Body of pancreas (tissue), 4 donors: ENCODE data around the gene UBXN6. TPM values are rescaled to one million over a fixed set of nuclear protein-coding genes. Genes with fewer than 3 reads are reported as not detected.

Experiments
- ATAC-seq: fragments of 150-250 bp; one replicate; pipeline ENCODE4 v1.9.1; 2016
- DNase-seq, 4 donors: peaks; one replicate each; pipeline ENCODE4 v3.0.0-alpha.2; 2019
- H3K27ac ChIP-seq, 4 donors: fragments of 200-600 bp; sonication (generic); 1 replicate in 3 of 4; 2 replicates in 1 of 4; pipeline versions ENCODE4 v1.5.1 to v1.6.1; 2016 to 2019; ENCODE audit warnings: mild to moderate bottlenecking in 1 of 4, mixed read lengths in 1 of 4, moderate library complexity in 1 of 4
- H3K27me3 ChIP-seq, 2 donors: fragments of 200-600 bp; sonication (generic); one replicate each; pipeline ENCODE4 v1.6.0; 2016; ENCODE audit warnings: mild to moderate bottlenecking in 1 of 2
- H3K36me3 ChIP-seq, 2 donors: fragments of 200-600 bp; sonication (generic); replicated peaks in 1 of 2; 2 replicates each; pipeline ENCODE4 v1.5.1; 2016; ENCODE audit warnings: low read depth in 2 of 2; ENCODE audit not compliant: insufficient read depth in 1 of 2
- H3K4me1 ChIP-seq: fragments of 200-600 bp; sonication (generic); one replicate; pipeline ENCODE4 v1.6.0; 2016
- H3K4me3 ChIP-seq, 2 donors: fragments of 200-600 bp; sonication (generic); 1 replicate in 1 of 2; 2 replicates in 1 of 2; pipeline ENCODE4 v1.5.1; 2016 to 2019
- H3K9me3 ChIP-seq, 3 donors: fragments of 200-600 bp; sonication (generic); 1 replicate in 2 of 3; 2 replicates in 1 of 3; pipeline ENCODE4 v1.5.1; 2016
- CTCF ChIP-seq, 7 experiments: fragments of 450-650 bp in 4 of 7; fragments of 200-600 bp in 3 of 7; sonication (generic) in 3 of 7; IDR thresholded peaks; one replicate each; pipeline ENCODE4 v1.5.1; 2016 to 2019; ENCODE audit warnings: antibody characterized with exemption in 7 of 7
- POLR2A ChIP-seq, 3 donors: fragments of 450-650 bp; IDR thresholded peaks; one replicate each; pipeline ENCODE4 v1.6.1; 2016; ENCODE audit warnings: antibody characterized with exemption in 3 of 3, mild to moderate bottlenecking in 2 of 3
- WGBS, 2 donors: methylation state at CpG; one replicate each; pipeline ENCODE4 v1.1.5; 2017; 5-methylcytosine and 5-hydroxymethylcytosine counted together
- intact Hi-C: fragments of 100-400 bp; cut with DNase I; formaldehyde crosslinking; loops from one replicate; pipeline ENCODE4 v1.15.1; 2023
- total RNA-seq, 2 donors: library from RNA; depleted of rRNA; stranded (reverse); fragments of >200 nt; gene quantifications; one replicate each; pipeline ENCODE4 v1.1.0, GENCODE V29; 2016

UBXN6 gene
- total RNA-seq, 2 donors from 2014 or later = 64.6 to 107 TPM

GRCh38 chr19:4441994-4442818, 15.4 kb downstream of the UBXN6 start:
- 76 to 78% methylated on average over 16 to 22 of the region's 22 CpGs for WGBS, 2 donors
- DNase-seq = no peak
- Histone ChIP-seq H3K4me3 (no peak overlapping the region), H3K27ac (no peak overlapping the region), H3K36me3 (peaks cover 12 to 21% of the 10 kb centered on the region in 2 donors), H3K4me1 (no peaks in the 10 kb centered on the region), H3K9me3 (no peaks in the 10 kb centered on the region), H3K27me3 (no peaks in the 10 kb centered on the region)
- TF ChIP-seq CTCF (IDR thresholded peaks at IDR 0.05) (no peak), POLR2A (IDR thresholded peaks at IDR 0.05) (no peak)
- intact Hi-C loops = no loop called here
- ATAC-seq = no peak

GRCh38 chr19:4439243-4439642, 18.4 kb downstream of the UBXN6 start:
- Histone ChIP-seq H3K27ac (no peak overlapping the region), H3K4me3 (no peak overlapping the region), H3K9me3 (no peaks in the 10 kb centered on the region), H3K36me3 (no peaks in the 10 kb centered on the region), H3K4me1 (no peaks in the 10 kb centered on the region), H3K27me3 (no peaks in the 10 kb centered on the region)
- 82 to 89% methylated on average over 12 of the region's 12 CpGs for WGBS, 2 donors
- no peak for ATAC-seq
- intact Hi-C loops = no loop called here
- DNase-seq = no peak
- TF ChIP-seq CTCF (IDR thresholded peaks at IDR 0.05) (no peak), POLR2A (IDR thresholded peaks at IDR 0.05) (no peak)

- Histone ChIP-seq H3K4me3 (no peak overlapping the region), H3K4me1 (no peaks in the 10 kb centered on the region), H3K9me3 (no peaks in the 10 kb centered on the region), H3K36me3 (no peaks in the 10 kb centered on the region), H3K27me3 (no peaks in the 10 kb centered on the region), H3K27ac (no peak overlapping the region)
- TF ChIP-seq CTCF (IDR thresholded peaks at IDR 0.05) (no peak), POLR2A (IDR thresholded peaks at IDR 0.05) (no peak)
- ATAC-seq = no peak
- no peak for DNase-seq
- intact Hi-C loops = no loop called here
- WGBS, 2 donors = 86 to 95% methylated on average over 10 of the region's 10 CpGs
Observed at GRCh38 chr19:4437103-4437502, 20.5 kb downstream of the UBXN6 start.

GRCh38 chr19:4436231-4436630, 21.4 kb downstream of the UBXN6 start:
- H3K9me3 ChIP-seq = no peaks in the 10 kb centered on the region
- DNase-seq = no peak
- intact Hi-C loops = no loop called here
- no peak overlapping the region for H3K27ac ChIP-seq
- no peaks in the 10 kb centered on the region for H3K36me3 ChIP-seq
- ATAC-seq = peak; percentile 18
- H3K27me3 ChIP-seq = no peaks in the 10 kb centered on the region
- H3K4me1 ChIP-seq = no peaks in the 10 kb centered on the region
- TF ChIP-seq CTCF (IDR thresholded peaks at IDR 0.05) (no peak), POLR2A (IDR thresholded peaks at IDR 0.05) (no peak)
- WGBS, 2 donors = 91 to 94% methylated on average over 7 of the region's 7 CpGs
- H3K4me3 ChIP-seq = no peak overlapping the region

- Histone ChIP-seq H3K4me1 (no peaks in the 10 kb centered on the region), H3K36me3 (no peaks in the 10 kb centered on the region), H3K4me3 (no peak overlapping the region), H3K9me3 (no peaks in the 10 kb centered on the region), H3K27me3 (no peaks in the 10 kb centered on the region), H3K27ac (no peak overlapping the region)
- DNase-seq (no peak), ATAC-seq (no peak)
- 91 to 93% methylated on average over 9 of the region's 9 CpGs for WGBS, 2 donors
- intact Hi-C loops = no loop called here
- no peak for TF ChIP-seq CTCF (IDR thresholded peaks at IDR 0.05)
- no peak for TF ChIP-seq POLR2A (IDR thresholded peaks at IDR 0.05)
Observed at GRCh38 chr19:4434391-4434790, 23.2 kb downstream of the UBXN6 start.
